SK-N-SH (cell line): Measurements from ENCODE around the gene TAC4. TPM values are rescaled to one million over a fixed set of nuclear protein-coding genes. Genes with fewer than 3 reads are reported as not detected.

Experiments used
- CTCF ChIA-PET: fragments of 300-600, 350-600 bp; formaldehyde crosslinking; extraction: SDS; loops from one replicate; lab custom pipeline; 2021; lab: Yijun Ruan, JAX
- POLR2A ChIA-PET: fragments of 350-600 bp; sonication (Branson Sonifier 250); formaldehyde crosslinking; extraction: SDS; loops from one replicate; lab custom pipeline; 2020; ENCODE audit warnings: antibody characterized with exemption, inconsistent platforms; lab: Yijun Ruan, JAX
- DNase-seq: peaks from one replicate; pipeline ENCODE4 v3.0.0; 2012
- H2AFZ ChIP-seq: fragments of 200-600 bp; sonication (generic); 2 replicates; pipeline ENCODE4 v1.8.1; 2016; ENCODE audit warnings: antibody characterized with exemption, mild to moderate bottlenecking, low read depth
- H3F3A ChIP-seq: fragments of 200-600 bp; sonication (generic); replicated peaks from 2 replicates; pipeline ENCODE3; 2016; ENCODE audit warnings: antibody characterized with exemption, mild to moderate bottlenecking; ENCODE audit not compliant: insufficient read depth
- H3K27ac ChIP-seq, 2 experiments: fragments of 200-500 bp in 1 of 2; fragments of 200-600 bp in 1 of 2; sonication (Bioruptor generic) in 1 of 2; sonication (generic), shearing (Covaris generic) in 1 of 2; 2 replicates each; pipeline versions ENCODE4 v1.5.1 to v1.6.1; 2014 to 2016; ENCODE audit warnings: low read depth in 2 of 2, inconsistent platforms in 1 of 2, low read length in 1 of 2, mild to moderate bottlenecking in 1 of 2, mixed read lengths in 1 of 2
- H3K27me3 ChIP-seq: fragments of 200-600 bp; sonication (generic), shearing (Covaris generic); 2 replicates; pipeline ENCODE4 v1.6.1; 2016; ENCODE audit warnings: mixed run types; ENCODE audit not compliant: insufficient read depth
- H3K36me3 ChIP-seq, 2 experiments: fragments of 200-500 bp in 1 of 2; fragments of 200-600 bp in 1 of 2; sonication (Bioruptor generic) in 1 of 2; sonication (generic) in 1 of 2; replicated peaks in 1 of 2; 2 replicates each; pipeline versions ENCODE3 to v1.5.1; 2014 to 2016; ENCODE audit warnings: low read length in 1 of 2, mild to moderate bottlenecking in 1 of 2; ENCODE audit not compliant: insufficient read depth in 2 of 2, control insufficient read depth in 1 of 2
- H3K4me1 ChIP-seq, 2 experiments: fragments of 200-500 bp in 1 of 2; fragments of 200-600 bp in 1 of 2; sonication (Bioruptor generic) in 1 of 2; sonication (generic), shearing (Covaris generic) in 1 of 2; 2 replicates each; pipeline versions ENCODE4 v1.5.1 to v1.6.1; 2014 to 2016; ENCODE audit warnings: low read depth in 1 of 2, low read length in 1 of 2, mixed run types in 1 of 2; ENCODE audit not compliant: insufficient read depth in 2 of 2, control insufficient read depth in 1 of 2
- H3K4me2 ChIP-seq: fragments of 200-600 bp; sonication (generic), shearing (Covaris generic); 2 replicates; pipeline ENCODE4 v1.6.1; 2017; ENCODE audit warnings: mixed run types
- H3K4me3 ChIP-seq, 2 experiments: fragments of 200-500 bp in 1 of 2; fragments of 200-600 bp in 1 of 2; sonication (Bioruptor generic) in 1 of 2; sonication (generic), shearing (Covaris generic) in 1 of 2; 2 replicates each; pipeline versions ENCODE4 v1.5.1 to v1.8.1; 2014 to 2016; ENCODE audit warnings: low read depth in 2 of 2, inconsistent platforms in 1 of 2, low read length in 1 of 2, mild to moderate bottlenecking in 1 of 2, mixed read lengths in 1 of 2, moderate library complexity in 1 of 2
- H3K79me2 ChIP-seq: fragments of 200-600 bp; sonication (generic); 2 replicates; pipeline ENCODE4 v1.8.1; 2017; ENCODE audit warnings: mild to moderate bottlenecking; ENCODE audit not compliant: insufficient read depth
- H3K9ac ChIP-seq: fragments of 200-600 bp; sonication (generic); 2 replicates; pipeline ENCODE4 v1.6.1; 2017; ENCODE audit warnings: mixed run types
- H3K9me2 ChIP-seq: fragments of 200-600 bp; sonication (generic); 2 replicates; pipeline ENCODE4 v1.6.1; 2017; ENCODE audit warnings: mixed run types
- H3K9me3 ChIP-seq: fragments of 200-600 bp; sonication (generic); 2 replicates; pipeline ENCODE4 v1.6.1; 2017; ENCODE audit warnings: mixed run types, mild to moderate bottlenecking, moderate library complexity
- H4K20me1 ChIP-seq: fragments of 200-600 bp; sonication (generic); 2 replicates; pipeline ENCODE4 v1.6.1; 2017; ENCODE audit warnings: mild to moderate bottlenecking, mixed run types; ENCODE audit not compliant: insufficient read depth
- CHD2 ChIP-seq: fragments of 150-350 bp; IDR thresholded peaks from 2 replicates; pipeline ENCODE4 v1.6.1; 2018; ENCODE audit warnings: low read length; ENCODE audit not compliant: partially characterized antibody
- ELF1 ChIP-seq: IDR thresholded peaks from 2 replicates; pipeline ENCODE4 v1.4.0; 2012
- EZH2phosphoT487 ChIP-seq: fragments of 200-600 bp; sonication (generic); IDR thresholded peaks from 2 replicates; pipeline ENCODE4 v1.6.1; 2017; ENCODE audit warnings: low read depth, mixed run types, mild to moderate bottlenecking, antibody characterized with exemption, moderate library complexity, borderline replicate concordance
- FOXM1 ChIP-seq: IDR thresholded peaks from 2 replicates; pipeline ENCODE4 v1.4.0; 2012; ENCODE audit warnings: low read depth, mild to moderate bottlenecking
- GABPA ChIP-seq: IDR thresholded peaks from 2 replicates; pipeline ENCODE4 v1.4.0; 2012; ENCODE audit warnings: low read depth, mild to moderate bottlenecking
- GATA2 ChIP-seq: sonication (generic); formaldehyde crosslinking; IDR thresholded peaks from 2 replicates; pipeline ENCODE4 v1.5.0; 2020; ENCODE audit warnings: mild to moderate bottlenecking, missing genetic modification reagents
- MEF2A ChIP-seq: IDR thresholded peaks from 2 replicates; pipeline ENCODE4 v1.4.0; 2012; ENCODE audit warnings: low read depth, borderline replicate concordance
- MXI1 ChIP-seq: IDR thresholded peaks from 2 replicates; pipeline ENCODE4 v1.6.1; 2012; ENCODE audit warnings: mild to moderate bottlenecking, low read depth, low read length, improper control_type of control experiment
- NFIC ChIP-seq: IDR thresholded peaks from 2 replicates; pipeline ENCODE4 v1.4.0; 2012; ENCODE audit warnings: borderline replicate concordance
- RAD21 ChIP-seq: IDR thresholded peaks from 2 replicates; pipeline ENCODE4 v1.6.1; 2012; ENCODE audit warnings: mild to moderate bottlenecking, low read length
- RFX5 ChIP-seq: IDR thresholded peaks from 2 replicates; pipeline ENCODE4 v1.6.1; 2012; ENCODE audit warnings: mild to moderate bottlenecking, improper control_type of control experiment, low read length
- TCF12 ChIP-seq: IDR thresholded peaks from 2 replicates; pipeline ENCODE4 v1.4.0; 2012
- WGBS: methylation state at CpG from one replicate; pipeline ENCODE4 v1.1.6; 2017; ENCODE audit warnings: low lambda C conversion rate; 5-methylcytosine and 5-hydroxymethylcytosine counted together
- polyA plus RNA-seq, 3 experiments: library from polyadenylated mRNA; depleted of rRNA; stranded (reverse); fragments of >200 nt; gene quantifications; 2 replicates each; pipeline ENCODE4 v1.2.3, GENCODE V29; 2012
- TF ChIP-seq, protein P1 (sequence below): IDR thresholded peaks from 2 replicates; pipeline ENCODE4; 2012
- TF ChIP-seq, protein P2 (sequence below): fragments of 200-600 bp; sonication (generic); IDR thresholded peaks from 2 replicates; pipeline ENCODE4 v1.6.1; 2017; ENCODE audit warnings: antibody characterized with exemption, mild to moderate bottlenecking, moderate library complexity
- TF ChIP-seq, protein P3 (sequence below): IDR thresholded peaks from 2 replicates; pipeline ENCODE4 v1.4.0; 2012; ENCODE audit warnings: low read depth, borderline replicate concordance
- TF ChIP-seq, protein P4 (sequence below): IDR thresholded peaks from 2 replicates; pipeline ENCODE4 v1.4.0; 2012; ENCODE audit warnings: low read depth, borderline replicate concordance
- TF ChIP-seq, protein P5 (sequence below): fragments of 150-350 bp; IDR thresholded peaks from 2 replicates; pipeline ENCODE4 v1.6.1; 2016; ENCODE audit warnings: mild to moderate bottlenecking, low read depth, low read length

The TAC4 gene
- polyA plus RNA-seq, 1 of the 3 experiments (the other 2 are of a cell fraction) = not detected

DNA sequence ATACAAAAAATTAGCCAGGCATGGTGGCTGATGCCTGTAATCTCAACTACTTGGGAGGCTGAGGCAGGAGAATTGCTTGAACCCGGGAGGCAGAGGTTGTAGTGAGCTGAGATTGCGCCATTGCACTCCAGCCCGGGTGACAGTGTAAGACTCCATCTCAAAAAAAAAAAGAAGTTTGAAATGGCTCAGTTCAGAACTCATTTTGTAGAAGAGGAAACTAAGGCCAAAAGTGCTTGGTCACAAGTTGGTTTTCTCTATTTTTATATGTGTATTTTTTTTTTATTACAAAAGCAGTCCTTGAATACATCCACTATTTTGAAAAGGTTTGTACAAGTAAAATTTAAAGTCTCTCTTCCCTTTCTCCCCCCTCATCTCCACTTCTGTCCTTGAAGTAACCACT lies 5.5 kb downstream of the TAC4 start:
- Histone ChIP-seq H3K4me1 (peaks cover 0 to 6% of the 10 kb centered on the region in 2 experiments; a peak in 1 of 4 replicates), H3K9me3 (no peaks in the 10 kb centered on the region), H3K27me3 (no peaks in the 10 kb centered on the region), H3K27ac (no peak overlapping the region), H3K4me2 (no peak overlapping the region), H2AFZ (no peak overlapping the region), H3K9me2 (no peaks in the 10 kb centered on the region), H3K79me2 (no peaks in the 10 kb centered on the region)
- ChIA-PET POLR2A (no interaction called here), CTCF (interaction anchor here (40.4 kb wide), 1 partner anchor 154 kb away, joined by 1665 read pairs; the partner anchor contains the start of gene DLX3)
- DNase-seq = no peak
- TF ChIP-seq NFIC (no peak), MEF2A (no peak), MXI1 (no peak), CHD2 (no peak), ELF1 (no peak), GATA2 (CRISPR knock-in tag) (no peak), FOXM1 (no peak), TCF12 (no peak), RFX5 (no peak), EZH2phosphoT487 (no peak), RAD21 (no peak), GABPA (no peak)
- TF ChIP-seq, protein P1, sequence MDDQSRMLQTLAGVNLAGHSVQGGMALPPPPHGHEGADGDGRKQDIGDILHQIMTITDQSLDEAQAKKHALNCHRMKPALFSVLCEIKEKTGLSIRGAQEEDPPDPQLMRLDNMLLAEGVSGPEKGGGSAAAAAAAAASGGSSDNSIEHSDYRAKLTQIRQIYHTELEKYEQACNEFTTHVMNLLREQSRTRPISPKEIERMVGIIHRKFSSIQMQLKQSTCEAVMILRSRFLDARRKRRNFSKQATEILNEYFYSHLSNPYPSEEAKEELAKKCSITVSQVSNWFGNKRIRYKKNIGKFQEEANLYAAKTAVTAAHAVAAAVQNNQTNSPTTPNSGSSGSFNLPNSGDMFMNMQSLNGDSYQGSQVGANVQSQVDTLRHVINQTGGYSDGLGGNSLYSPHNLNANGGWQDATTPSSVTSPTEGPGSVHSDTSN = no peak
- TF ChIP-seq, protein P2, sequence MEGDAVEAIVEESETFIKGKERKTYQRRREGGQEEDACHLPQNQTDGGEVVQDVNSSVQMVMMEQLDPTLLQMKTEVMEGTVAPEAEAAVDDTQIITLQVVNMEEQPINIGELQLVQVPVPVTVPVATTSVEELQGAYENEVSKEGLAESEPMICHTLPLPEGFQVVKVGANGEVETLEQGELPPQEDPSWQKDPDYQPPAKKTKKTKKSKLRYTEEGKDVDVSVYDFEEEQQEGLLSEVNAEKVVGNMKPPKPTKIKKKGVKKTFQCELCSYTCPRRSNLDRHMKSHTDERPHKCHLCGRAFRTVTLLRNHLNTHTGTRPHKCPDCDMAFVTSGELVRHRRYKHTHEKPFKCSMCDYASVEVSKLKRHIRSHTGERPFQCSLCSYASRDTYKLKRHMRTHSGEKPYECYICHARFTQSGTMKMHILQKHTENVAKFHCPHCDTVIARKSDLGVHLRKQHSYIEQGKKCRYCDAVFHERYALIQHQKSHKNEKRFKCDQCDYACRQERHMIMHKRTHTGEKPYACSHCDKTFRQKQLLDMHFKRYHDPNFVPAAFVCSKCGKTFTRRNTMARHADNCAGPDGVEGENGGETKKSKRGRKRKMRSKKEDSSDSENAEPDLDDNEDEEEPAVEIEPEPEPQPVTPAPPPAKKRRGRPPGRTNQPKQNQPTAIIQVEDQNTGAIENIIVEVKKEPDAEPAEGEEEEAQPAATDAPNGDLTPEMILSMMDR = no peak
- TF ChIP-seq, protein P3, sequence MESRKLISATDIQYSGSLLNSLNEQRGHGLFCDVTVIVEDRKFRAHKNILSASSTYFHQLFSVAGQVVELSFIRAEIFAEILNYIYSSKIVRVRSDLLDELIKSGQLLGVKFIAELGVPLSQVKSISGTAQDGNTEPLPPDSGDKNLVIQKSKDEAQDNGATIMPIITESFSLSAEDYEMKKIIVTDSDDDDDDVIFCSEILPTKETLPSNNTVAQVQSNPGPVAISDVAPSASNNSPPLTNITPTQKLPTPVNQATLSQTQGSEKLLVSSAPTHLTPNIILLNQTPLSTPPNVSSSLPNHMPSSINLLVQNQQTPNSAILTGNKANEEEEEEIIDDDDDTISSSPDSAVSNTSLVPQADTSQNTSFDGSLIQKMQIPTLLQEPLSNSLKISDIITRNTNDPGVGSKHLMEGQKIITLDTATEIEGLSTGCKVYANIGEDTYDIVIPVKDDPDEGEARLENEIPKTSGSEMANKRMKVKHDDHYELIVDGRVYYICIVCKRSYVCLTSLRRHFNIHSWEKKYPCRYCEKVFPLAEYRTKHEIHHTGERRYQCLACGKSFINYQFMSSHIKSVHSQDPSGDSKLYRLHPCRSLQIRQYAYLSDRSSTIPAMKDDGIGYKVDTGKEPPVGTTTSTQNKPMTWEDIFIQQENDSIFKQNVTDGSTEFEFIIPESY = no peak
- TF ChIP-seq, protein P4, sequence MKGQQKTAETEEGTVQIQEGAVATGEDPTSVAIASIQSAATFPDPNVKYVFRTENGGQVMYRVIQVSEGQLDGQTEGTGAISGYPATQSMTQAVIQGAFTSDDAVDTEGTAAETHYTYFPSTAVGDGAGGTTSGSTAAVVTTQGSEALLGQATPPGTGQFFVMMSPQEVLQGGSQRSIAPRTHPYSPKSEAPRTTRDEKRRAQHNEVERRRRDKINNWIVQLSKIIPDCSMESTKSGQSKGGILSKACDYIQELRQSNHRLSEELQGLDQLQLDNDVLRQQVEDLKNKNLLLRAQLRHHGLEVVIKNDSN = no peak
- TF ChIP-seq, protein P5, sequence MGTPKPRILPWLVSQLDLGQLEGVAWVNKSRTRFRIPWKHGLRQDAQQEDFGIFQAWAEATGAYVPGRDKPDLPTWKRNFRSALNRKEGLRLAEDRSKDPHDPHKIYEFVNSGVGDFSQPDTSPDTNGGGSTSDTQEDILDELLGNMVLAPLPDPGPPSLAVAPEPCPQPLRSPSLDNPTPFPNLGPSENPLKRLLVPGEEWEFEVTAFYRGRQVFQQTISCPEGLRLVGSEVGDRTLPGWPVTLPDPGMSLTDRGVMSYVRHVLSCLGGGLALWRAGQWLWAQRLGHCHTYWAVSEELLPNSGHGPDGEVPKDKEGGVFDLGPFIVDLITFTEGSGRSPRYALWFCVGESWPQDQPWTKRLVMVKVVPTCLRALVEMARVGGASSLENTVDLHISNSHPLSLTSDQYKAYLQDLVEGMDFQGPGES = no peak
- TF ChIP-seq, all 33 proteins: peak for 0
- no peaks in the 10 kb centered on the region for H4K20me1 ChIP-seq
- no peak overlapping the region for H3K4me3 ChIP-seq
- H3K36me3 ChIP-seq = no peaks in the 10 kb centered on the region
- H3F3A ChIP-seq = peaks cover 4% of the 10 kb centered on the region
- no peak overlapping the region for H3K9ac ChIP-seq
- 91% methylated on average over 3 of the region's 3 CpGs for WGBS
